GM21576 (cell line): ENCODE data around the gene TNFAIP2.

Experiments
- ATAC-seq: cut with Tn5 transposase; IDR thresholded peaks from one replicate; pipeline ENCODE4 v1.9.1; 2021; ENCODE audit warnings: mild to moderate bottlenecking, moderate library complexity; ENCODE audit not compliant: unreplicated experiment

Gene TNFAIP2, protein sequence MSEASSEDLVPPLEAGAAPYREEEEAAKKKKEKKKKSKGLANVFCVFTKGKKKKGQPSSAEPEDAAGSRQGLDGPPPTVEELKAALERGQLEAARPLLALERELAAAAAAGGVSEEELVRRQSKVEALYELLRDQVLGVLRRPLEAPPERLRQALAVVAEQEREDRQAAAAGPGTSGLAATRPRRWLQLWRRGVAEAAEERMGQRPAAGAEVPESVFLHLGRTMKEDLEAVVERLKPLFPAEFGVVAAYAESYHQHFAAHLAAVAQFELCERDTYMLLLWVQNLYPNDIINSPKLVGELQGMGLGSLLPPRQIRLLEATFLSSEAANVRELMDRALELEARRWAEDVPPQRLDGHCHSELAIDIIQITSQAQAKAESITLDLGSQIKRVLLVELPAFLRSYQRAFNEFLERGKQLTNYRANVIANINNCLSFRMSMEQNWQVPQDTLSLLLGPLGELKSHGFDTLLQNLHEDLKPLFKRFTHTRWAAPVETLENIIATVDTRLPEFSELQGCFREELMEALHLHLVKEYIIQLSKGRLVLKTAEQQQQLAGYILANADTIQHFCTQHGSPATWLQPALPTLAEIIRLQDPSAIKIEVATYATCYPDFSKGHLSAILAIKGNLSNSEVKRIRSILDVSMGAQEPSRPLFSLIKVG

DNA sequence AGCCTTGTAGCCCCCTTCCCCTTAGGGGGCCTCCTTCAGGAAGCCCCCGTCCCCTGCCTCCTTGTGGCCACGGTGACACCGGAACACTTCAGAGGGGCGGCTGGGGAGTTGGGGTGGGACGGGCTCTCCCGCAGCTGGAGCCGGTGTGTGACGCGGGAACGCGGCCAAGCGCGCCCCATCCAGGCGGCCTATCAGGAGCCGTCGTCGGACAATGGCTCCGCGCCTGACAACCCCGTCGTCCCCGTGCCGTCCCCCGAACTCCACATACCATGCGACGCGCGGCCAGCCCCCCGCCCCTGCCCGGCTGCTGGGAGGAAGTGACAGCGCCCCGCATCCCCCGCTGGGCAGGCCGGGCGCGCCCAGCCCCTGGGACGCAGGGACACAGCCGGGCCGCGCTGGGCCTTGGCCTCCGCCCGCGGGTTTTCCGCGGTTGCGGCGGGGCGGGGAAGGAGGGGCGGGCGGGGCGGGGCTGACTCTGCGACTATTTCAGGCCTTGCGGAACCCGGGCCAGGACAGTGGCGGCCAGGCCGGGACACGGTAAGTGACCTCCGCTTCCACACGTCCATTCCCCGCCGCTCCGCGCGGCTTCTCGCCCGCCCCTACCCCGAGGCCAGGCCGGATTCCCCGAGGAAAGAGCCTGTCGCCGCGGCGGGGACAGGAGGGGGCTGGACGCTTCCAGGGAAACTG lies at the start of gene TNFAIP2:
TNFAIP2 (plus strand) TSS at position 515 of the 687 bp plus-strand sequence. CDS start 2,997 bp downstream, outside the sequence.
- ATAC-seq: no peak

DNA sequence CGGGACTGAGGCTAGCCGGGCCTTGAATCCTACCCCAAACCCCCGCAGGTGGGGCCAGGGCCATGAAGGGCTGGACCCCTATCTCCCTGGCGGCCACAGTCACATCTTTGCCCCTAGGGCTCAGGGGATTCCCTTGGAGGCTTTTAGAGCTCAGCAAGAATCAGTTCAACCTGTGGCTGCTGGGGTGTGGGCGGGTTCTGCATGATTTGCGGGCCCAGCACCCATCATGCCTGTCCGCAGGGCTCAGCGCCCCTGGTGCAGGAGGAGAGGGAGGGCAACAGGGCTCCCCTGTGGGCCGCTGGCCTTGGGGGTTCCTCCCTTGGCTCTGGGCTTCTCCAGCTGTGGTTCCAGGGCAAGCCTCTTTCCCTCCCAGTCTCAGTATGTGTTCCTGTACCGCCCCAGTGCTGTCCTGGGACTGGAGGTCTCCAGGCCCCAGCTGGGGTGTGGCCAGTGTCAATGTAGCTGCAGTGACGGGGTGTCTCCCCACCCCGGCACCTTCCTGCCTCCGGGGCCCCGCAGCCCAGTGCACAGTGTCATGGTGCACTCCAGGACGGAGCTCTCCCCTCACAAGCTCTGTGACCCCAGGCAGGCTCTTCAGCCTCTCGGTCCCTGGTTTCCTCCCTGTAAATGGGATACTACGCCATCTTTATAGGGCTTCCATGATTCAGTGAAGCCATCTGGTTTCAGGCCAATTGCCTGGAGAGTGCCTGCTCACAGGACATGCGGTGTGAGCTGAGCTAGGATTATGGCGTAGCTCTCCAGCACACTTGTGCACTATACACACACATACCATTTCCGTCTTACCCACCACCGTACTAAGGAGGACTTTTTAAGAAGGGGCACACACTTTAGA lies 49.2 kb upstream of the TNFAIP2 start:
- ATAC-seq: no peak

DNA sequence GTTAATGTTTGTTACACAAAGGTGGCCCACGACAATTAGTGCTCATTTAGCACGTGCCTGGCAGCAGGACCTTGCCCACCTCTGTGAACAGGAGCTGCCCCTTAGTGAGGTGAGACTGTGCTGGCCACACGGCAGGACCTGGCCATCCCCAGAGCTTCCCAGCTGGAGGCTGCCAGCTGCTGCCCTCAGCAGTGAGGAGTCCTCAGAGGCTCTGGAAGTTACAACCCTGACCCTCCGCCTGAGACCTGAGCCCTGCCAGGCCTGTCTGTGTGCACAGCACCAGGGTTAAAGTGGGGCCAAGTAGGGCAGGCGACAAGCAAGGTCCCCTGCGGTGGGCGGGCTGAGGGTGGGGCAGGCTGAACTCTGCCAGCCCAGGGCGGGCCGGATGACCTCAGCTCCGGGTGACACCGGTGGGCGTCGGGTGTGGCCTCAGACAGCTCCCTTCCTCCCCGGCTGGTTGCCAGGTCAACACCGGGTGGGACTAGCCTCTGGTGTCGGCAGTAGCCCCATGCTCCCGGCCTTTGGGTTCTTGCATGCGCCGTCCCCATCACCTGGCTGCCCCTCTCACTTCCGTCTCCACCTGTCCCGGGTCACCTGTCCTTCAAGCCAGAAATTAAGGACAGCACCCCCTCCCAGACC lies 48.4 kb upstream of the TNFAIP2 start:
- no peak for ATAC-seq

DNA sequence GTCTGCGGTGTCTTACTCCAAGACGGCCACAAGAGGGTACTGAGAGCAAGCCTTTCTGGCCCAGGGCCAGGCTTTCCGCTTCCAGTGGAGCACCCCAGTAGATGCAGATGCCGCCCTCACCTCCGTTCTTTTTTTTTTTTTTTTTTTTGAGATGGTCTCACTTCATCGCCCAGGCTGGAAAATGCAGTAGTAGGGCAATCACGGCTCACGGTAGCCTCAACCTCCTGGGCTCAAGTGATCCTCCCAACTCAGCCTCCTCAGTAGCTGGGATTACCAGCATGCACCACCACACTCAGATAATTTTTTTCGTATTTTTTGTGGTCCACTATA lies 44.9 kb upstream of the TNFAIP2 start:
- ATAC-seq: peak; percentile 48

DNA sequence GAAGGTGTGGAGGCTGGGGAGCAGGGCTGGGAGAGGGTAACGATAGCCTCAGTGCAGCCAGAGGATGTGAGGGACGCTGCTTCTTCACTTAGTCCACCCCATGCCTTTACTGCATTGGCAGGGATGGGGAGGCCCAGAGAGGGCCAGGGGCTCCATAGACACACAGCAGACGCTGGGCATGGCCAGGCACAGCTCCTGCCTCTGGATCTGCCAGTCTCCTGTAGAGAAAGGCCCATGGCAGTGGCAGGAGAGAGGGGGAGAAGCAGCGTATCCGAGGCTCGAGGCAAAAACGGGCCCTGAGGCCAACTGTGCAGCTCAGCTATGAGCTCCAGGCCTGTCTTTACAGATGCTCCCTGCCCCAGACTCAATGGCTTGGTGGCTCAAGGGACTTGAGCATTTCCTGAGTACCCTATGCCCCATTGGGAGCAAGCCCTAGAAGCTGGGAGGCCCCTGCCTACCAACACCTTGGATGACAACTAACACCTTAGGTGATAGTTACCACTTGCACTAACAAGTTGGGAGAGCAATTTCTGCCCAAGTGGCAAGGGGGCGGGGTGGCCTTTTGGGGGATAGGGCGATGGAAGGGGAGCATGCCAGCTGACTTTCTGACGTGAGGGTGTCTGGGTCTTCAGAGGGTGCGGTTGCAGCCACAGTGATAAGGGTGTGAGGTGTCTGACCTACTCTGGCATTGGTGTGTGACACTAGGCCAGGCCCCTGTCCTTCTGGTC lies 44.2 kb upstream of the TNFAIP2 start:
- no peak for ATAC-seq

DNA sequence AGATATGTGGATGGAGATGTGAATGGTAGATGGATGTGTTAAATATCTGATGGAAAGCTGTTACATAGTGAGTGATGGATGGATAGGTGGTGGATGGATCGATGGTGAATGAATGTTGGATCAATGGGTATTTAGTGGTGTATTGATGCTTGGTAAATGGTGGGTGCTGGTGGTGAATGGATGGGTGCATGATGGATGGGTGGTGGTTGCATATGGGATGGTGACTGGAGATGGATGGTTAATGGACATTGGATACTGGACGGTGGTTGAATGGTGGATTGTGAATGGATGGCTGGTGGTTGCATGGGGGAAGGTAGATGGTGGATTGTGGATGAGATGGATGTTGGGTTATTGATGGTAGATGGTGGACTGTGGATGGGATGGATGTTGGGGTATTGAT lies 41.3 kb upstream of the TNFAIP2 start:
- no peak for ATAC-seq

DNA sequence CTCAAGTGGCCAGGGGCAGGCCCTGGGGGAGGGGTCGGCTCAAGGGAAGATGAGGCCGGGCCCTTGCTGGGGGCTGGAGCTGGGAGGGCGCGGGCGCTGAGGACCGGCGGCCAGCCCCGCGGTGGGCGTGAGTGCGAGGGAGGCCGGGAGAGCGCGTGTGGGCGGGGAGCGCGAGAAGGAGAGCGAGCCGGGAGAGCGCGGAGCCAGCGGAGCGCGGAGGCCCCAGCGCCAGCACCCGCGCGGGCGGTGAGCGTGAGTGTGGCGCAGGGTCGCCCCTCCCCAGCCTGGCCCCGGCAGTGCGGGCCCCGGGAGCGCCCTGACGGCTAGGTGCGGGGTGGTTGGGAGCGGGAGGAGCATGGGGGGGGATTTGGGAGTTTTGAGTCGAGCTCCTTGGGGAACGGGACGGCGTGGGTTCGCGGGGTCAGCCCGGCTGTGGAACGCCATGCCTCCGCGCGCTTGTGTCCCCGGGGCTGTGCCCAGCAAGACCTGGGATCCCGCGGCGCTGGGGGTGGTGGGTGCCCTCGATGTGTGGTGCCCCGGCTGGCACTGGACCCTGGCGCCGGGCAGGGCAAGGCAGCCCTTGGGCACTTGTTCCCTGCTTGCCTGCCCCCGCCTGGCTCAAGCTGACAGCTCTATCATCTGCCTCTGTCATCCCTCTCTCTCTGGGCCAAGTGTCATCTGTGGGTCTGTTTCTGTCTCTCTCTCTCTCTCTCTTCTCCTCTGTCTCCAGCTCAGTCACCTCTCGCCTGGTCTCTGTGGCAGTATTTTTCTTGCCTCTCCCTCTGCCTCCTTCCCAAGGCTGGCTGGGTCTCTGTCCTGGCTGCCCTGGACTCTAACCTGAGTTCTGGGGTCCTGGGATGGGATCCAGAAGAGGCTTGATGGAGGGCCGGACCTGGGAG lies 39.0 kb upstream of the TNFAIP2 start, which contains the start of gene LBHD2:
LBHD2 (plus strand) TSS at position 190 of the 899 bp plus-strand sequence. CDS start 1,803 bp downstream, outside the sequence.
- ATAC-seq: no peak

DNA sequence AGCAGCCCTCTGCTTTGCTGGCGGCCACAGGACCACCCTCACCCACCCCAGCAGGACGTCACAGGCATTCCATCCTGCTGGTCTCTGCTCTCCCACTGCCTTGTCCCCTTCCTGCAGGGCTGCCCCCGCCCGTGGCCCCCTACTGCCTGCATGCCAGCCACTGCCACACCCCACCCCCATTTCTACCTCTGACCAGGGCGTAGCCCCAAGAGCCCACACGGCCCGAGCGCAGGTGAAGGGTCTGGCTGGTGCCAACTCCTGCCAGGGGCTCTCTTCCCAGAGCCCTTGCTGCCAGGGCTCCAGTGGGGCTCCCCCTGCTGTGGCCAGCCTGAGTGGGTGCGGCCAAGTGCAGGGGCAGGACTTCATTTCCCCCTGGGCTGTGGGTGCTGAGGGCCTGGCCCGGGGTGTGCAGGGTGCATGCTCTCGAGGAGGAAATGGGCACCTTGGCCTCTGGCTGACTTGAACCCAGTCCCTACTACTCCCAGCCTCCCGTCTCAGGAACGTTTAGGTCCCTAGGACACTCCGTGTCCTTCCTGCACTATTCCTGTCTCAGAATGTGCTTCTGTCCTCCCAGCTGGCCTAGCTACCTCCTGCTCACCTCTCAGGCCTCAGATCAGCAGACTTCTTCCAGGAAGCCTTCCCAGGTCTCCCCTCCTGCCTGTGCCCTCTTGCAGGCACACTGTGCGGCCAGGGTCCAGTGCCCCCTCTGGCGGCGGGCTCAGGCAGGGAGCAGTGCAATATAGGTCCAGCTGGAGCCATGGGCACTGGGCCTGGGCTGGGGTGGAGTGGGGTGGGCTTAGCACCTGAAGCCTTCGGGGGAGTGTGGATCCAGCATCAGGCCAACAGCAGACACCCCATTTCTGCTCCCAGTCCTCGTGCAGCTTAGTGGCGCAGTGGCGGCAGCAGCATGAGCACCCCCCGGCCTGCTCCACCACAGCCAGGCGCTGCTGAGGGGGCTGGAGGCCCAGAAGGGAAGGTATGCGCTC lies 37.9 kb upstream of the TNFAIP2 start:
- ATAC-seq: no peak

DNA sequence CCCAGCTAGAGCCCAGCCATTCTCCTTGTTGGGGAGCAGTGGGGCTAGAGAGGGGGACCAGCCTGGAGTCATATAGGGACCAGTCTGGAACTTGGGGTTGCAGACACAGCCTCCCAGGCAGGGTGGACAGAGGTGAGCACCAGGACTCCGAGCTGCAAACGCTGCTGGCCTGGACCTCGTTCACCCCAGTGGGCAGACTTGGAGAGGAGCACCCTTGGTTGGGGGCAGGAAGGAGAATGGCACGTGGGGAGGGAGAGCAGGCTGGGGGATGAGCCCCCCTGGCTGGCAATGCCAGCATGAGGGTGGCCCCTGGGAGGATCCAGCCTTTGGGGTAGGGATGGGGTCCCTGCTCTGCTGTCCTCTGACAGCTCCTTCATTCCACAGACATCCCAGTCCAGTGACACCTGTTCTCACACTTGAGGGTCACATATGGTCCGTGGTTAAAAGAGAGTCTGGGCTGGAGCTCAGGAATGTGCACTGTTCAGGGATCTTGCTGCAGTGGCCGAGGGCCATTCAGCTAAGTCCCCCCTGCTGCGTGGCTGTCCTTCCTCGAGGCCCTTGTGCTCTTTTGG lies 36.4 kb upstream of the TNFAIP2 start:
- ATAC-seq: no peak

DNA sequence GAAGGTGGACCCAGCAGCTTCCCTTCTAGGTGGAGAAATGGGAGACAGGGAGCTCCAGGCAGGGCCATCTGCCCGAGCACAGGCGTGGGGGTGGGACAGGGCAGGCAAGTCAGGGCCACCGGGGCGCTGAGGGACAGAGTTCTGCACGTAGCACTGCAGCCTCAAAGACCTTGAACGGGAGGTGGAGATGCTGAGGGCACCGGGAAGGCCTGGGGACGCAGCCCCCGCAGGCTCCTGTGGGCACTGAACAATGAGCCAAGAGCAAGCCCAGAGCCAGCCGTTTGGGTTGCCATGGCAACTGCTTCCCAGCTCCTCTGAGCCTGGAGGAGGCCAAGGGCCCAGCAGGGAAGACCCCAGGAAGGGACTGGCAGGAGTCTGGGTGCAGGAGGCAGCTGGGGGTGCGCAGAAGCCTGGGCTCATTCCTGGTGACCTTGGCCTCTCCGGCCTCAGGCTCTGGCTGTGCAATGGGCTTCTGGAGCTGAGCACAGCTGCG lies 35.9 kb upstream of the TNFAIP2 start:
- ATAC-seq: no peak

DNA sequence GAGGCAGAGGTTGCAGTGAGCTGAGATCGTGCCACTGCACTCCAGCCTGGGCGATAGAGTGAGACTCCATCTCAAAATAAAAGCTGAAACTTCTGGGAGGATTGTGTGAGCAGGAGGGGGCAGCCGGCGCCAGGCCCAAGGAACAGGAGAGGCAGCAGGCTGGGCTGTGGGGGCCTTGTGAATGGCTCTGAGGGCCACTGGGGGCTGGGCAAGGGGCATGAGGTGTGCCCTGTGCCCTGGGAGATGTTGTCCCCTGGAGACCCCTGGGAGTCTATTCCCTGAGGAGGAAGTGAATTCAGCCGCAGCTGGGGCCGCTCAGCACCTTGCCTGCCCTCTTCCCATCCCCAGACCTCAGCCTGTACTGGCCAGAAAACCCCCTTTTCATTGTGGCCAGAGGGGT lies 34.3 kb upstream of the TNFAIP2 start:
- no peak for ATAC-seq

DNA sequence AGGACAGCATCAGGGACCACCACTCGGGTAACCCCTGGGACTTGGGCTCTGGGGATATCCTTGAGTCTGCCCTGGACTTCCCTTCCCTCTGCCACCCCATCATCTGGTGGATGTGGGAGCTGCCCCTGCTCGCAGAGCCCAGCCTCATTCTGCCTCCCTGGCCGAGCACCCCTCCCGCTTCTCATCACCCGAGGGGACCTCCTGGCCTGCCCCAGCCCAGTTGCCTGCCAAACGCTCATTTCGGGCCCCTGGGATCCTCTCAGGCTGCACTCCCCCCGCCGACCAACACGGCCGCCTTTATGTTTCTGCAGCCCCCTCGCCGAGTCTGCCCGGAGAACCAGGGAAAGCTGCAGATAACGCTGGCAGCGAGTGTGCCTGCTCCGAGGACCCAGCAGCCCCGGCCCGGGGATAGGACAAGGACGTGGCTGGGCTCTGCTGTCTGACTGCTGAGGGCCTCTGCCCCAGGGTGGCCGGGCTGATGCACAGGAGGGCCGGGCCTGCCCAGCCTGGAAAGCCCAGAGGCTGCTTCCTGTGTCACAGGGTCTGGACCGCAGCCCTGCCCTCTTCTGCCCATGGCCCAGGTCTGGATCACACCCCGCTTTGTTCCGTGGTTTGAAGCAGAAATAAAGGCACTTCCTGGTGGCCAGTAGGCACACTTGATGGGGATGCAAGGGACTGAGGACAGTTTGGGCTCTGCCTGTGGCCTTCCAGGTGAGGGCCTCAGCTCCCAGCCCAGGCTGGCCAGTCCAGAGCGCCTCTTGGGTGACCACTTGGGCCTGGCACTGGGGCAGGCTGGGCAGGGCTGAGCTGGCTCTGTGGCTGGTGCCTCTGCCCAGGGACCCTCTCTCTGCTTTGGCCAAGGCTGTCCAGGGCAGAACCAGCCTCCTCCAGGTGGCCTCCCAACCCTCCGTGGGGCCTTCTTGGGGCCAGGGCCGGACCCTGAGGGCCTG lies 33.6 kb upstream of the TNFAIP2 start:
- no peak for ATAC-seq

DNA sequence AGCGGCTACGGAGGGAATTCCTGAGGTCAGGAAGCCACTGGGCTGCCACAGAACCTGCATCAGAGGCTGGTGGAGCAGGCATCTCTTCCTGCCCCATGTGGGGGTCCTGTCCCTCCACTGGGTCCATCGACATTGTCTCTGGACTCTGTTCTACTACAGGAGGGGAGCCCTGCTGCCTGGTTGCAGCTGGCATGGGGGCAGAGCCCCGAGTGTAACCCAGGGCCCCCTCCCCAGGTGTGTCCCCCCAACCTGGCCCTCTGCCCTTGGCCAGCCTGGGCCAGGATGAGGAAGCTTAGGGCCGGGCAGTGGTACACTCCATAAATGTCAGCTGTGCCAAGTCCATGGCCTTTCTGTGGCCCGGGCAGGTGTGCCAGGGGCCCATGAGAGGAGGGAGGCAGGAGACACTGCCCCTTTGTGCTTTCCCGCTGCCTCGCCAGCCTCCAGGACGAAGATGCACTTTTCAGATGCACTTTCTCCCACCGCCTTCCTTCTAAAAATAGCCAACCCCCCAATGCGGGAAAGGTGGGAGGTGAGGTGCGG lies 32.7 kb upstream of the TNFAIP2 start:
- no peak for ATAC-seq

DNA sequence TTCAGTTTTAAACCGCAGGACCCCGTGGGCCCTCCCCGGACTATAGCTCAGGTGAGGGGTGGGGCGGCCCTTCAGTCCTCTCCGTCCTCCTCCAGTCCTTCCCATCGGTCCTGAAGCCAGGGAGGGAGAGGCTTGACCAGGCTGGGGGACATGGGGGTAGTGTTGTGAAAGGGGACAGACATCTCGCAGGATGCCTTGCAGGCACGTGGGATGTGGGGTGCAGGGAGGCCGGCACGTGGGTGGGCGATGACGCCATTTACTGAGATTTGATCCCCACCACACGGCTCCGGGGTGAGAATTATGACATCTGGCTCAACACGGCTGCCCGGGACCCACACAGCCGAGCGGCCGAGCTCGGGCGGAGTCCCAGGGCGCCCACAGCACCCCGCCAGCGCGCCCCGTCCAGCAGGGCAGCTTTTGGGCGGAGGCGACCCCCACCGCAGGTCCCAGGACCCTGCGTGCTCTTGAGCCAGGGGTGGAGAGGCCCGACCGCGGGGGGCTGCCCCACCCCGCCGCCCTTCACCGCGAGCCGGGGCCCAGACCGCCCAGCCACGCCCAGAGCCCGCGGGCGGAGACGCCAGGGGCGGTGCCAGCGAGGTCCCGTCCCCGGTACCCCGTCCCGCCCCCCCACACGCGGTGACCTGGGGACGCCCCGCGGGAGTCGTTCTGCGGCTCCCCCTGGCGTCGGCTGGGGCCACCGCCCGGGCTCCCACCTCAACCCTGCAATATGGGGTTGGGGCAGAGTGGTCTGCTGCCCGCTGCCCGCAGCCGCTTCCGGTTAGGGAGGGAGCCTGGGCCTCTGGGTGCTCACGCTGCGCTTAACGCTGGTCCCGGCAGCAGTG lies 32.0 kb upstream of the TNFAIP2 start:
- no peak for ATAC-seq

DNA sequence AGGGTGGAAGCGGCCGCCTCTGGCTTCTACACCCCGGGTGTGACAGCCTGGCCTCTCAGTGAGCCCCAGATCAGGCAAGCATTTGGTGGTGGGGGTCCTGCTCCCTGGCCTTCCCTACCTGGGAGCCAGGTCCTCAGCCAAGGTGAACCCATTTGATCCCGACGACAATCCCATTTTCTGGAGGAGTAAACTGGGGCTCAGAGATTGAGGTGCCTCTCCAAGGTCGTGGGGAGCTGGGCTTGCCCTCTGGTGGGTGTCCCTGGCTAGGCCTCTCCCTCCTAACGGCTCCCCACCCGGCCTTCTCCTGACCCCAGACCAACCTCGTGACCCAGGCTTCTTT lies 31.4 kb upstream of the TNFAIP2 start:
- ATAC-seq: no peak
